GM19238 (cell line): ENCODE results near the gene FLT4.
"Not testable (repeated sequence)": the region's sequence is repeated elsewhere in the genome, so short reads cannot be mapped to it uniquely, and the experiment has no call there.

Experiments
- DNase-seq: peaks from one replicate; pipeline ENCODE4 v3.0.0; 2011; ENCODE audit warnings: low spot score; ENCODE audit not compliant: insufficient read length

Gene FLT4

DNA sequence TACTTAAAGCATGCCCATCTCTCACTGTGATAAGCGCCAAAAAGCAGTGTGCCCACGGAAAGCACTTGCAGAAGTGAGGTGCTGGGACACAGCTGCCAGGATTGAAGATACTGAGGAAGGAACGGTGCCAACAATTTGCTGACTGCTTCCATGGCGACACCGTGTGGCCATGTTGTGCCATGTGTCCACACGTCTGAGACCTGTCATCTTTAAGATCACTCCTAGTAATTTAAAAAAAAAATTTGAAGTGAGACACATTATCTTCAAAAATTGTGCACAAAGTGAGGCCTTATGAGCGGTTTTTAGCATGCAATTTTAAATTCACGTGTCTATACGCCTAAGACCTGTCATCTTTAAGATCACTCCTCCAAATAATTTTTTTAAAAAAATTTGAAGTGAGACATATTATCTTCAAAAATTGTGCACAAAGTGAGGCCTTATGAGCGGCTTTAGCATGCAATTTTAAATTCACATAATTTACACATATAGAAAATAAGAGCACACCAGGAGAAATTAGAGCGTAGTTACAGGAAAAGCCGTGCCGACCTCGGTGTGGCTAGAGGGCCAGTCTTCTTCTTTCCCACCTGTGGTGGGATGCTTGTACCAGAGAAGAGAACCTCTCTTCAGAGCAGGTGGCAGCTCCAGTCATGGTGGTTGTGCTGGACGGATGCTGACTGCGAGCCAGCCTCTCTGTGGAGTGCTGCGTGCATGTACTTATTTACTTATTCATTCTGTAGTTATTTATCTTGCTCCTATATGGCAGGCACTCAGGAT lies 21.4 kb upstream of the FLT4 start:
- no peak for DNase-seq

DNA sequence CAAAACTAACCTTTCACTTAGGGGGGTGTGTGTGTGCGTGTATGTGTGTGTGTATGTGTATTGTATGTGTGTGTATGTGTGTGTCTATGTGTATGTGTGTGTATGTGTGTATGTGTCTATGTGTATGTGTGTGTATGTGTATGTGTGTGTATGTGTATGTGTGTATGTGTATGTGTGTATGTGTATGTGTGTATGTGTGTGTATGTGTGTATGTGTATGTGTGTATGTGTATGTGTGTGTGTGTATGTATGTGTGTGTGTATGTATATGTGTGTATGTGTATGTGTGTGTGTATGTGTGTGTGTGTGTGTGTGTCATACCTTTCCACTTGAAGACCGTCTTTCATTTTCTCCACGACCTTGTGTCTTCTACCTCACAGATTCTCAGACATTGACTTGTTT lies 20.8 kb upstream of the FLT4 start:
- no peak for DNase-seq

DNA sequence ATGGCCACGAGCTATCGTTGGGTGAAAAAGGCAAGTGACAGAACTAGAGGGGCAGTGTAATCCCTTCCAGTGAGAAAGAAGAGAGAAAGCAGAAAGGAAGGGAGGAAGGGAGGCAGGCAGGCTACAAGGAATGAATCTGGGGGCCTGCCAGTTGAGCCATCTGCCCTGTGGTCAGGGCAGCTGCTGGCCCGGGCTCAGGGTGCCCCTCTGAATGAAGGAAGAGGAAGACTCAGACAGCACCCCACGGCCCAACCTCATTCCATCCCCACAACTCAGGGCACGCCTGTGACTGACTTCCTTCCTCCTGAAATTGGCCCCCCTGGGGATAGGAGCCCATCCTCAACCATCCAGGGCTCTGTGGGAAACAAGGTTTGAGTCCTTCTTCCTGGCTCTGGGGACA lies 20.3 kb upstream of the FLT4 start:
- no peak for DNase-seq

DNA sequence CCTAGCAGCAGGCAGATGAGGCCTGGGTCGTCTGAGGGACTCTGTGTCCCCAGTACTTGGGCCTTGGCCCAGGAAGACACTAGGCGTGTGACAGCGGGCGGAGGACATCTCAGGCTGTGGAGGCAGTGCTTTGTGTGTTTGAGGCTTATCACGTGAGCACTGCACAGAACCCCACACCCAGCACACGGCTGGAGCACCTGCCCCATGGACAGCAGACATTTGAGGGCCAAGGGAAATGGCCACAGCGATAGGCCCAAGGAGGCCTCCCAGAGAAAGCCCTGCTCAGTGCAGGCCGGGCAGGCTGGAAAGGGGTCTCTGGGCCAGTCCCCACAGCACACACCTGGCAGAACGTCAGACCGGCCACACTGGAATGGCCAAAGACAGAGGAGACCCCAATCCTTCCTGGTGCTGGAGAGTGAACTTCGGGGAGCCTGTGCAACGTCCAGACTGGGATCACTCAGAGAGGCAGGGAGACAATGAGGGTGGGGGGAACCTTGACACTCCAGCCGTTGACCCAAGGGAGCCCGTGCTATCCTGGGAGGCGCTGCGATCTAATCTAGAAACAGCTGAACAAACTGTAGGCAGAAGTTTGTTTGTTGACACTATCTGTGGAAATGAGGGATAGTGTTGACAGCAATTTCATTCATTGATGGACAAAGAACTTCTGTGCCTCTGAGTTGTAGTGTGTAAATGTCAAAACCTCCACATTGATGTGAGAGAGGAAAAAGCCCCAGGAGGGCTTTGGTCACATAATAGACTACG lies 19.6 kb upstream of the FLT4 start:
- no peak for DNase-seq

DNA sequence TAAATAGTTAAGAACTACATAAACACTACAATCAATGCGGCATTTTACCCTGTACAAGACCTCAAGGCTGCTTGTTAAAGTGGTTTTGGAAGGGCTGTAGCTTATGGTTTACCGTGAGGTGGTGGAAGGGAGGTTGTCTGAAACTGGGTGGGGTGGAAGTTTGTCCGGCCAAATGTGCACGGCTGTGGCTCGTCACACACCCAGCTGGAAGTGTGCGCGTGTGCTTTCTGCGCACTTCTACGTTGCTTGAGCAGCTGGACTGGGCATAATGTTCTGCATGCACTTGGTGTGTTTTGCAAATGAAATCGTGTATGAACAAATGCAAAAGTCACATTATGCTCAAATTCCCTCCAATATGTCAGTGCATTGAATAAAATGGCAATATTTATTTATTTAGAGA lies 17.4 kb upstream of the FLT4 start:
- no peak for DNase-seq

DNA sequence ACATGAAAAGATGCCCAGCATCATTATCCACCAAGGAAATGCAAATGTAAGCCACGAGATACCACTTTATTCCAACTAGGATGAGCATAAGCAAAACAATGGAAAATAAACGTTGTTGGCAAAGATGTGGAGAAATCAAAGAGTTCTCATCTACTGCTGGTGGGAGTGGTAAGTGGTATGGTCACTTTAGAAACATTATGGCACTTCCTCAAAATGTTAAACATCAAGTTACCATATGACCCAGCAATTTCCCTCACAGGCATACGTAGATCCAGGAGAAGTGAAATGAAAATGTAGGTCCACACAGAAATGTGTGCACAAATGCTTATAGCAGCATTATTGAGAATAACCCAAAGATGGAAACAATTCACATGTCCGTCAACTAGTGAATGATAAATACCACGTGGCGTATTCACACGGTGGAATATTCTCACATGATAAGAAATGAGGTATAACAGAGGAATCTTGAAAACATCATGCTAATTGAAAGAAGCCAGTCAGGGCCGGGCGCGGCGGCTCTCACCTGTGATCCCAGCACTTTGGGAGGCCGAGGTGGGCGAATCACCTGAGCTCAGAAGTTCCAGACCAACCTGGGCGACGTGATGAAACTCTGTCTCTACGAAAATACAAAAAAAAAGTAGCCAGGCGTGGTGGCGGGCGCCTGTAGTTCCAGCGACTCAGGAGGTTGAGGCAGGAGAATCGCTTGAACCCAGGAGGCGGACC lies 16.4 kb upstream of the FLT4 start:
- no peak for DNase-seq

DNA sequence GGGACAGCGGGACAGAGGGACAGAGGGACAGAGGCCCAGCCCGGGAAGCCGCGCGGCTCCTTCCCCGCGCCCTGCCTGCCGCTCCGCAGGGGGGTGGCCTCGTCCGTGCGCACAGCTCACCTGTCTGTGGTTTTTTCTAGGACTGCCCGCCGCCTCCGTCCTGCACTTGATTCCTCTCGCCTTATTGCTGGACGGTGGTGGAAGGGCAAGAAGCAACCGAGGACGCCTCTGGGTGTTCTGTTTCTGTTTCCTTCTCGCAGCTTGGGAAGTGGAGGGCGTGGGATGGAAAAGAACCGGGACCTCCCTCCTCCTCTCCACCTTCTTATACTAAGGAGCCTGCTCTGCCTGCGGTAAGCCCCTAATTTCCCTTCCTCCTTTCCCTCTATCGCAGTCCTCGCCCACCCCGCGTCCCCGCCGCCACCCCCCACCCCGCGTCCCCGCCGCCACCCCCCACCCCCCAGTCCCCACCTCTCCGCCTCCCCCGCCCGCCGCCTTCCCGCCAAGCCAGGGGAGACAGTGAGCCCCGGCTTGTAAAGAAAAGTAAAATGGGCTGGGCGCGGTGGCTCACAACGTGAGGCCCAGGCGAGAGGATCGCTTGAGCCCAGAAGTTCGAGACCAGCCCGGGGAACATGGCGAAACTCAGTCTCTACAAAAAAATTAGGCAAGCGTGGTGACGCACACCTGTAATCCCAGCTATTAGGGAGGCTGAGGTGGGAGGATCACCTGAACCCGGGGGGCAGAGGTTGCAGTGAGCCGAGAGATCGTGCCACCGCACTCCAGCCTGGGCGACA lies 9.6 kb upstream of the FLT4 start:
- DNase-seq, result no peak

DNA sequence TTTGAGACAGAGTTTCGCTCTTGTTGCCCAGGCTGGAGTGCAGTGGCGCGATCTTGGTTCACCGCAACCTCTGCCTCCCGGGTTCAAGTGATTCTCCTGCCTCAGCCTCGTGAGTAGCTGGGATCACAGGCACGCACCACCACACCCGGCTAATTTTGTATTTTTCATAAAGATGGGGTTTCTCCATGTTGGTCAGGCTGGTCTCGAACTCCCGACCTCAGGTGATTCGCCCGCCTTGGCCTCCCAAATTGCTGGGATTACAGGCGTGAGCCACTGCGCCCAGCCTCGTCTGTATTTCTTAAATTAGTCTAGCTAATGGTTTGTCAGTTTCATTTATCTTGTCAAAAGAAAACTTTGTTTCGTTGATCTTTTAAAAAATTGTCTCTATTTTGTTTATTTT lies 5.8 kb upstream of the FLT4 start:
- DNase-seq, result not testable (repeated sequence)

DNA sequence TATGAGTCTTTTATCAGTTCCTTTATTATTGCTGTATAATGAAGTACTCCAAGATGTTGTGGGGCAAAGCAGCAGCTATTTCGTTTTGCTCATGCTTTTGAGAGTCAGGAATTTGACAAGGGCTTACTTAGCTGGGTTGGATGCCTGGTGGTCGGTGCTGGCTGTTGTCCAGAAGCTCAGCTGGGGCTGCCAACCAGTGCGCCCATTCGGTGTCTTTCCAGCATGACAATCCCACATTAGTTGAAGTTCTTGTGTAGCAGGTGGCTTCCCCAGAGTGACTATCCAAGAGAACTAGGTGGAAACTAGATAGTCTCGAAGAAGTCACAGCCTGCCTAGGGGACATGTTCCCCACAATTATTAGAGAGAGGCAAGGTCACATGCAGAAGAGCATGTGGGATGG lies 3.4 kb upstream of the FLT4 start:
- no peak for DNase-seq

DNA sequence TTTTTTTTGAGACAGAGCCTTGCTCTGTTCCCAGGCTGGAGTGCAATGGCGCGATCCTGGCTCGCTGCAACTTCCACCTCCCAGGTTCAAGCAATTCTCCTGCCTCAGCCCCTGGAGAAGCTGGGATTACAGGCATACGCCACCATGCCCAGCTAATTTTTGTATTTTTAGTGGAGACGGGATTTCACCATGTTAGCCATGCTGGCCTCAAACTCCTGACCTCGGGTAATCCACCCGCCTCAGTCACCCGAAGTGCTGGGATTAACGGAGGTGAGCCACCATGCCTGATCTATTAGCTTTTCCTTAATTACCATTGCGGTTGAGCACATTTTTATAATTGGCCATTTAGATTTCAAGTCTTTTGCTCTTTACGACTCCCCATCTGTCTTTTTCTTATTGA lies 2.9 kb upstream of the FLT4 start:
- no peak for DNase-seq

DNA sequence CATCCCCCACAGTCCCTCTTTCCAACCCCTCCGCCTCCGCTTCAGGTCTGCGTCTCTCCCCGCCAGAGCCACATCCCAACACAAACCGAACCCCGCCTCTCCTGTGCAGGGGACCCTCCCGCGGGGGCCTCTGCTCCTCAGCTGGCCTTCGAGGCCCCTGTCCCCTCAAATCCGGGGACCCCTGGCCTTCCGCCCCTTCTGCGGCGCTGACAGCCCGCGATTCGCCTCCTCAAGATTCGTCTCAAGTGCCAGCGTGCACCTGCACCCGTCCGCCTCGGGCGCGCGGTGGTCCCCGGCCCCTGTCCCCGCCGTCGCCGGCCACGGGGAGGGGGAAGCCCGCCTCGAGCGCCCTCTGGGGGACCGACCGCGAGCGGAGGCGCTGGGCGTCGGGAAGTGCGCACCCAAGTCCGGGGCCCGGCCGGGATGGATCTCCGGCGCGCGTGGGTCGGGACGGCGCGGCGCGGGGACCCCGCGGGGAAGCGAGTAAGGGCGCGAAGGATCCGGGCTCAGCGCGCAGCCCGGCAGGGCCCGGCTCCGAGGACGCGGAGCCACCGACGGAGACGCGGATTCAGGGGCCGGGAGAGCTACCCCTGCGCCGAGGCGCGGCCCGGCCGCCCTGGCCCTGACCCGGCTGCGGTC lies 623 bp downstream of the FLT4 start:
- DNase-seq, result no peak

DNA sequence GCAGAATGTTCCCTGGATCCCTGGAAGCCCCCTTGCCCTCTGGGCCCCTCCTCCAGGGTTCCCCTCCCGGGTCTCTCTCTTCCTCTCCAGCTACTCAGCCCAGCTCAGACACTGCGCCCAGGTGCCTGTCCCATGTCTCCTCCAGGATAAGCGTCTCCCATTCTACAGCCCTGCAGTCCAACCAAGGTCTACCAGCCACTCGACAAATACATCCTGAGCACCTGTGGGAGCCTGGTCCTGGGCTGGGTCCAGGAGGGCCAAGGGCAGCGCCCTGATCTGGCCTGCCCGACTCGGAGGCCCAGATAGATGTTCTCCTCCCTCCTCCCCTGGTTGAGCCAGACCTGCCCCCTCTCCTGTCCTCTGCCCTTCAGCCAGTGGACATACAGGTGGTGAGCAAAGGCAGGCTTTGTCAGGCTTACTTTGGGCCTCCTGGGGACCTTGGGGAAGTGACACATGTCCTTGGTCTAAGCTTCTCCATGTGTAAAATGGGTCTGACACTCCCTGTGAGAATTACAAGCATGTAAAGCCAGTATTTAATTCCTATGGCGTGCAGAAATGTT lies 1.4 kb downstream of the FLT4 start:
- DNase-seq, result no peak

DNA sequence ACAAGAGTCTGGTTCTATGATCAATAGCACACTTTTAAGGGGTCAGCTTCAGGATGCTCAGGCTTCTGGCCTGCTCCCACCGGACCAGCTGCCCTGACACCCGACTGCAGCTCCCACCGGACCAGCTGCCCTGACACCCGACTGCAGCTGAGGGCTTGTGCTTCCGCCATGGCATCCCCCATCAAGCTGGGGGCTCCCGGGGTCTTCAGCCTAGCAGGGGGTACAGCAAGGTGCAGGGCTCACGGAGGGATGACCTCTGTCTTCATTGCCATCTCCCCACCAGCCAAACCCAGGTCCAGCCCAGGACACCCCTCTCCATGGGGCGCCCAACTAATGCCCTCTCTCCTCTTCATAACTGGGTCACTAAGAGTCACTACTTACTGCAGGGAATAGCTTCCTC lies 1.9 kb downstream of the FLT4 start:
- no peak for DNase-seq

DNA sequence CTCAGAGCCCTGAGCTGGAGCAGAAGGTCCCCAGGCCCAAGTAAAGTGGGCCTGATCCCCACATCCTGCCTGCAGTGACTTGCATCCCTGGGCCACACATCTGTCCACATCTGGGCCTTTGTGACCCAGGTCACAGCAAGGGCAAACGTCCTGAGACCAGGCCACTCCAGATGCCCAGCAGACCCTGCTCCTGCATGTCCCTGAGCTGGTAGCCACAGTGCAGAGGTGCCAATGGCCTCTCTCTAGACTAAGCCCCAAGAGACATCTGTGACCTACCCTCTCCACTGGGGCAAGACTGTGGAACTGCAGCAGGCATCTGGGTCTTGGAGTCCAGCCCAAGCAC lies 2.5 kb downstream of the FLT4 start:
- DNase-seq, result no peak

DNA sequence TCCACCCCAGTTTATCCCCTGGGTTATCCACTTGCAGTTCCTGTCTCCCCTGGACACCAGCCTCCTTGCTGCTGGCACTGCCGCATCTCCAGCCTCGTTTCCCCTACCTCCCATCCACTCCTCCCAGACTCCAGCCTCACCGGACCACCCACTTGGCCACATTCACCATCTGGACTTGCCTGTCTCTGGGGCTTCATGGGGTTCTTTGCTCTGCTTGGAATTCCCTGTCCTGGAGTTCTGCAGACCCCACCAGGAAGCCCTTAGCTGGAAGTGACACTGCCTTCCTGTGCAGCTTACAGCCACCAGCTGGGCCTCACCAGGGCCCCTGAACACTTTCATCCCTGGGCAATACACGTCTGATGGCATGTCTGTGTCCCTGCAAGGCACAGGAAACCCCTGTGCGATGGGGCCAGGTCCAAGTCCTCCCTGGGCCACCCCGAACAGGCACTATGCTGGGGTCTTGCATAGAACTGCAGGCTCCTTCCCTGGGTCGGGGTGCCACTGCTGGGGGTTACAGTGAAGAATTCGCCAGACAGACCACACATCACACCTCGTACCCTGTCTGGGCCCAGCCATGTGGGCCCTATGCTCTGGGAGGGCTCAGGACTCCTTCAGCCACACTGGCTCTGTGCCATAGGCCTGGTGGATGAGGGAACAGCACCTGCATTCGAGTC lies 3.0 kb downstream of the FLT4 start:
- no peak for DNase-seq

DNA sequence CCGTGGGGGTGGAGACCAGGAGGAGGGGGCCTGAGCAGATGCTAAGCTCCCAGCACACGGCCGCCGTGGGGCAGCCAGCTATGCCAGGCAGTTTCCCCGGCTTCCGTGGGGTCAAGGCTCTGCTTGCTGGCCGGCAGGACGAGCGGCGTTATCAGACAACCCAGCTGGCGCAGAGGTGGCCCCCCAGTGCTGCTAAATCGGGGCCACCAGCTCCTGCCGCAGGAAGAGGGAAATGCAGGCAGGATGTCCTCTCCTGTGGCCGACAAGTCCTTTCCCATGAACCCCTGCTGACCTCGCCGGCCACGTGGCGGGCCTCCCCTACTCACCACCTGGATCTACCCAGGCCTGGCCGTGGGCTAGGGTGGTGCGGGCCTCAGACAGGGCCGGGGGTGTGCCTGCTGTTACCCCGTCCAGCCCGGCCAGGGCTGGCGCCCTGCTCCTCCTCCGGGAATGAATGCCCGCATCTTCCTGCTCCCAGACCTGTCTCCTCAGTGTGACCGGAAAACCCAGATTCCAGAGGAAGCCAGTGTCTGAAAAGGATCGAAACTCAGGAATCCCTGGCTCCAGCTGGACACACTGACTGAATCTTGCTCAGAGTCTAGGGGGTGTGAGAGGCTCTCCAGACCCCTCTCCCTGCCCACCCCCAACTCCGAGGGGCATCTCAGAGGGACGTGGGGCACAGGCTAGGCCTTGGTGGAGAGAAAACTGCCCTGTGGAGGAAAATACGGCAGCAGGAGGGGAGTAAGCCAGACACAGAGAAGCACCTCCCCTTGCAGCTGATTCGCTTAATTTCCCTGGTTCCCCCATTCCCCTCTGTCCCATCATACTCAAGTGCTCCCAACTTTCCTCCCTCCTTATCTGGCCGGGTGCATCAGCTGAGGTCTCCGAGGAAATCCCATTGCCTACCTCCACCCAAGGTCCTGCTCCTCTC lies 3.9 kb downstream of the FLT4 start:
- no peak for DNase-seq

DNA sequence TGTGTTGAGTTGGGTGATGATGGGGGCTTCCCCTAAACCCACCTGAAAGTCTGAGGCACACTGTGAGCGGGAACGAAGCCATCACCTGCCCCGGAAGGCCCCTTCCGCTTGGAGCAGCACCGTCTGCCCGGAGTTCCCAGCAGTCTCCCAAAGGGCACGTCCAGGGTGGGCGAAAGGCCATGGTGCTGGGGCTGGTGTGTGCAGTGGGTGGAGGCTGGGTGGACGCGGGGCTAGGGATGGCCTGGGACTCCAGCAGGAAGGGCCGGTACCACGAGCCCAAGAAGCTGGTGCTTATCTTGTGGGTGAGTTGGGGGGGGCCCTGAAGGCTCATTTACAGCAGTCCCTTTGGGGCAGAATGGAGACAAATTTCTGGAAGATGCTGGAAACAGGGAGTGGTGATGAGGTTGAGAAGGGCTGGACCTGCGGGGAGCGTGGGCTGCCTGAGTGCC lies 4.6 kb downstream of the FLT4 start:
- DNase-seq, result no peak

DNA sequence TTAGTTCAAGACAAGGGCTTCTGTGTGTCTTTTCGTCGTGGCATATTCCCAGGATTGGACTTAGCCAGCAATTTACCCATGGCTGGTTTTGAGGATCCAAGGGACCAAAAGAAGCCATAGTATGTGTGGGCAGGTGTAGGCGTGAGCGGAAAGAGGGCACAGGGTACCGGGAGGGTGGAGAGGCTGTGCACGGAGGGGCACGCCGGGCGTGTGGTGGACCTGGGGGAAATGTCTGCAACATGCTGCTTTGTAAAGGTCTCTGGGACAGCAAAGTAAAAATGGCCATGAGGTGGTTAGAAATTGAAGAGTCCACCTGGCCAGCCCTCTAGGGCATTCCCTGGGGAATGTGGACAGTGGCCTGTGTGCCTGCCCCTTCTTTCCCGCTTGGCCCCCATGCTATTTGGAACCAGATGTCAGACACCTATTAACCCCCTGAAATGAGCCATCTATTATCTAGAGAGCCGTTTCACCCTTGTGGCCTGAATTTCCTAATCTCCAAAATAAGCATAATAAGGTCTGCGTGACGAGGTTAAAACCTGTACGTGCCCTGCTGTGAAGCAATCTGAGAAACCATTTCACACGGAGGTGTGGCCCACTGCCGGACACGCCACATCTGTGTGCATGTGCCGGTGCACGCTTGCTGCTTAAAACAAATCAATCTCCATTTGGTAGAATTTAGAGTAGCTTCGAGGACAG lies 5.1 kb downstream of the FLT4 start:
- DNase-seq, result no peak
